GM21825 (cell line): ENCODE measurements around the gene FAM180B.
"Not testable (repeated sequence)": the region's sequence is repeated elsewhere in the genome, so short reads cannot be mapped to it uniquely, and the experiment has no call there.

Source experiments
- ATAC-seq: cut with Tn5 transposase; IDR thresholded peaks from one replicate; pipeline ENCODE4 v1.9.1; 2021; ENCODE audit warnings: mild to moderate bottlenecking, moderate library complexity; ENCODE audit not compliant: unreplicated experiment

The FAM180B gene

DNA sequence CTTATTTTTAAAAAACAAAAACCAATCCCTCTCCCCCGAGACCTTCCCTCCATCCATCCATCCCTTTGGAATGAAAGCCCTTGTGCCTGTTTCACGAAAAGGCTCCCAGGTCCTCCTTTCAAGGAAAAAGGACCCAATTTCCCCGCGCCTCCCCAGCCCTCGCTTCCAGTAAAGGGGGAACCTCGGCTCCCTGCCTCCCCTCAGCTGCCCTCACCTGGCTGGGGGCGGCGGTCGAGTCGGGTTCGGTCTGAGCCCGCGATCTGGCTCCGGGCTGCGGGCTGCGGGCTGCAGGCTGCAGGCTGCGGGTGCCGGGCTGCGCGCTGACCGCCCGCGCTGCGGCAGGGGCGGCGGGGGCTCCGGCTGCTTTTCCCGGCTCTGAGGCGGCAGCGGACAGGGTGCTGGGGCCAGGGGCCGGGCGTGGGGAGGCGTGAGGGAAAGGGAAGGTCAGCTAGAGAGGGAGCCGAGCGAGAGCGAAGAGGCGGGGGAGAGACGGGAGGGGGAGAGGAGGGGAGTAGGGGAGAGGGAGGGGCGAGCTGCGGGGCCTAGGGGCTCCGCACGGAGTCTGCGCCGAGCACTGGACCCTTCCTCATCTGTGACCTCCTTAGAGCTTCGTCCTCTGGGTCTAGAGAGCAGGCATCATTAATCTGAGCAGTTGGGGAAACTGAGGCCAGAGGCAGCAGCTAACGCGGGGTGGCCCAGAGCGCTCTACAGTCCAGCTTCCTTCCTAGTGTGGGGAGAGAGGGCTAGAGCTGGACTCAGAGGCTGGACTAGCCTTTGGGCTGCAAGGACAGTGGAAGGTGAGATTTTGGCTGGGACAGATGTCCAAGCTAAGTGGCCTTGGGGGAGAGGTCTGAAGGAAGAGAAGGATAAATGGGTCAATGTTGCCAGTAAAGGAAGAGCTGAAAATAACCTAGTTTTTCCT, 7.7 kb downstream of the FAM180B start, which contains the start of gene C1QTNF4:
Gene C1QTNF4 (minus strand): TSS at position 478 of the 922 bp plus-strand sequence. CDS start 3,601 bp downstream, outside the sequence.
- no peak for ATAC-seq

DNA sequence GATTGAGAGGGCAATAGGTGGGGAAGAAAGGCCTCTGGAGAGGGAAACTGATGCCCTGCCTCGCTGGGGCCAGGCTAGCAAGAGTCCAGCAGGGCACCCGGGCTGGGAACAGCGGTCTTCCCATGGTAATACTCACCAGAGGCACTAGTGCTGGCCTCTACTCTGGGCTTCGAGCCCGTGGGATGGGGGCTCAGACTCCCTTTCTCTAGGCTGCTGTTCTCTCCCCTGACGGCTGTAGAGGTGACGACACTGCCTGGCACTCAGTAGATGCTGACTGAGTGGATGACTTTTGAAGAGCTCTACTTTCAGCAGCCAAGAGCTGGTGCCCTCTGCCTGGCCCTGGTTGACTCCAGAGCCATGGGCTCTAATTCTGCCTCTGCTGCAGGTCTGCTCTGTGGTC, 8.6 kb downstream of the FAM180B start:
- no peak for ATAC-seq

DNA sequence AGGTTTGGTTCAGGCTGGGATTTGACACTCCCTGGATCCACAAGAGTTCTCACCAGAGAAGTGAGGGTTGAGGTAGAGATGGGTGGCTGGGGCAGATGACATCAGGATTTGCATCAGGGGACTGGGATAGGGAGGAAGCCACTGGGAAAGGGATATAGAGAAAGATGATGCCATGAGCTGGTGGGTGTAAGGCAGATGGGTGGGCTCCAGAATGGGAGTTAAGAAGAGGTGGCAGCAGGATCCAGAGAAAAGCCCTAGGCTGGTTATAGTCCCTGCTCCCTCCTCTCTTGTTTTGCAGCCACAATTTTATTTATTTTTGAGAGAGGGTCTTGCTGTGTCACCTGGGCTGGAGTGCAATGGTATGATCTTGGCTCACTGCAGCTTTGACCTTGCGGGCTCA, 9.5 kb downstream of the FAM180B start:
- no peak for ATAC-seq

DNA sequence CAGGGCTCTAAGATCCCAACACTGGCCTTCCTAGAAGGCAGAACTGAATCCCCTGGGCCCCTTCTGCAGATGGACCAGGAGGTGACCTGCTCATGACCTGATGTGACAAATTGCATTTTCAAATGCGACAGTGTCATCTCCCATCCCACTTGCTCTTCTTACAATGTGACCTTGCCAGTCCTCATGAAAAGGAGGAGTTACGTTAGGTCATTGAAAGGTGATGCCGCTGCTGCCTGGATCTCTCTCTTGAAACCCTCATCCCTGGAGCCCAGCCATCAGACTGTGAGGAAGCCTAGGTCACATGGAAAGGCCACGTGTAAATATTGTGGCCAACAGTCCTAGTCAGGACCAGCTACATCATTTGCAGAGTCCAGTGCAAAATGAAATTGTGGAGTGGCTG, 13.4 kb downstream of the FAM180B start:
- no peak for ATAC-seq

DNA sequence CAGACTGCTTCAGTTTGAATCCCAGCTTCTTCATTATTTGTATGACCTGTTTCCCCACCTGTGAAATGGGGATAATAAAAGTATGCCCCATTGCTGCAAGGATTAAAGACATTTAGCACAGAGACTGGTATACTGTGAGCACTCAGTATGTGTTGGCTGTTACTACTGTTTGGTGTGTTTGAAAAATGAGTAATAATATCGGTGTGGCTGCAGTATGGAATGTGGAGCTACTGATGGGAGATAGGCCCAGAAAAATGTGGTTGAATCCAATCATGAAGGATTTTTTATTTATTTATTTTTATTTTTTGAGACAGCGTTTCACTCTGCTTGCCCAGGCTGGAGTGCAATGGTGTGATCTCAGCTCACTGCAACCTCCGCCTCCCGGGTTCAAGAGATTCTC, 16.8 kb downstream of the FAM180B start:
- ATAC-seq, result no peak

DNA sequence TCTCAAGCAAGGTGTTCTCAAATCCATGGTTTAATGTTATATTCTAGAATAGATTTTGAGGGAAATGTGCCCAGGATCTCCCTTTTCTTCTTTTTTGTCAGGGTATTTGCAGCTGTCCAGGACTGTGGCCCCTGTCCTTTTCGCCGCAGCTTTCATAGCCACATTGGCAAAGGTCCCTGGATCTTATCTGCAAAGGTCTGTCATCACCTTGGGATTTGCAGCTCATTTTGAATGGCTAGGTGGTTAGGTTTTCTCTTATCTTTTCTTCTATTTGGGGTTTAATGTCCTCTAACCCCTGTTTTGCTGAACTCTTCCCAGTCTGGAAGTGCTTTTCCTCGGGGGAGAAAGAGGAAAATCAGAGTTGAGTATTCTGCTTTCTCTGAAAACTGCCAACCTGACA, 19.4 kb downstream of the FAM180B start:
- no peak for ATAC-seq

DNA sequence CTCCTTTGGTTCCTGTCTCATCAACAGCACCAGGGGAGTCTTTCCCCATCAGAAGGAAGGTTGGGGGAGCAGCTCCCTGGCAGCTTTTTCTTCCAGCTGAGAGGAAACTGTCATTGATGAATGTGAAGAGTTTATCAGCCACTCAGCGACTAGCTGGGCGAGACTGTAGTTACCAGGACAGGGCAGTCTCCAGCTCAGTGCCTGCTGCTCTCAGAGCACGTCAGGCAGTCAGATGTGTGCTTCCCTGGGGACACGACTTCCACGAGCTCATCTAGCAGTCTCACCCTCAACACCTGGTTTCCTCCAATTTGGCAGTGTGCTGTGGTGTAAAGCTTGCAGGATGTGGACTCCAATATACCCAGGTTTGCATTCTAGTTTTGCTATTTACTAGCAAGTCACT, 20.3 kb downstream of the FAM180B start:
- ATAC-seq, result no peak

DNA sequence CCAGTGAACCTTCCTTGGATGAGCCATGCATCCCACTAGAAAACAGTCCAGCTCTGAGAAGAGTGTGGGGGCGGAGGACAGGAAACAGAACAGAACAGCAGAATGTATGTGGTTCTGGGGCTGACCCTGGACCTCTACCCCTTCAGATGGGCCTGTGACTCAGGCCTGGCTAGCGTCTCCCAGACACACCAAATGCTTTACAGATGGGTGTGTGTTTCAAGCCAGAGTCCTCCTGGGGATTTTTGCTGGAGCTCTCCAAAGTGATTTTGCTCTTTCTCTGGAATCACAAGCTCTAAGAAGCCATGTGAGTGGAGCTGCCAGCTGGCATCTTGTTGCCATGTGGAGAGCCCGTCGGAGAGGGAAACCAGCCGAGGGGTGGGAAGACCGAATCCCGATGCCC, 20.9 kb downstream of the FAM180B start:
- no peak for ATAC-seq

DNA sequence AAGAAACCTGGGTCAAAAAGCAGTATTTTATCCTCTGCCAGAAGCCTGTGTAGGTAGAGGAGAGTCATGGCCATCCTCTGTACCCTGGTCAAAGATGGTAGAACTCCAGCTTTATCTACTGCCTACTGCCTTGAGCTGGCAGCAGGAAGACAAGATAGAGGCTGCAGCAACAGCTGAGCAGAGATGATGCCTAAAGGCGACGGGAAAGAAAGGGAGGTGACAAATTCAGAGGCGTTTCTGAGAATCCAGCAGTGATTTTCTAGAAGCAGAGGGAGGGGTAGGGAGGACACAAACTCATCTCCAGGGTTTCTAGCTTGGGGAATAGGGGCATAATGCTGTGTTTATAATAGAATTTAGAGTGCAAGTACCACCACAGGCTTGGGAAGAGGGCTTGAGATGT, 23.2 kb downstream of the FAM180B start:
- ATAC-seq, result no peak

DNA sequence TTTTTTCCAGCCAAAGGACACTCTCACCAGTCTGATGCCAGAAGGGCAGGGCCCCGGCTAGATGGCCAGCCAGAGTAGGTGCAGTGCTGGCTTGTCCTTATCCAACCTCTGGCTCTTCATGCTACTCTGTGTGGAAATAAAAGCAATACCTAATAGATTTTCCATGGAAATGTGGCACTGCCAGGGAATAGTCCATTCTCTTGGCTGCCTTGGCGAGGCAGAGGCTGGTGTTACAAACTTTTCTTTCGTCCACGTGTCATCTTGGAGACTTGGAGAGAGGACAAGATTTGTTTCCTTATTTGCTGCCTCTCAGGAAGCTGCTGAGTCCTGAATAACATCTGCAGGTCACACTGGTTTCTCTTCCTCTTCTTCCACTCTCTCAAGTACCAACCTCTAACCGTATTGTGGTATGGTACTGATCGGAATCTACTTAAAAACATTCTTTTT, 24.9 kb downstream of the FAM180B start:
- peak; percentile 83 for ATAC-seq

DNA sequence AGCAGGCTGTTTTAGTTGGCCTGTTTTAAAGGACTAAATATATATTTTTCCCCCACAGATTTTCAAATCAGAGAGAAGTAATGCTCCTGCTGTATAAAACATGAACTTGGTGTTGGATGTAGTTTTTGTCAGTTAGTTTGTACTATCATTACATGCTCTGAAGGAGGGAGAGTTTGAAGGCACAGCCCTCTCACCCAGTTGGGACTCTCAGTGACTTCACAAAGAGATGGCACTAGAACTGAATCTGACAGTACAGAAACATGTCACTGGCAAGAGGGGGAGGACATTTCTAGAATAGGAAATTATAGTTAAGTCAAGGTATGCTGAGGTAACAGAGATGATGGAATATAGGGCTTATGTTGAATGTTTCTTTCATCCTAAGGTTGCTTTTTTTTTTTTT, 28.8 kb downstream of the FAM180B start:
- ATAC-seq, result no peak

DNA sequence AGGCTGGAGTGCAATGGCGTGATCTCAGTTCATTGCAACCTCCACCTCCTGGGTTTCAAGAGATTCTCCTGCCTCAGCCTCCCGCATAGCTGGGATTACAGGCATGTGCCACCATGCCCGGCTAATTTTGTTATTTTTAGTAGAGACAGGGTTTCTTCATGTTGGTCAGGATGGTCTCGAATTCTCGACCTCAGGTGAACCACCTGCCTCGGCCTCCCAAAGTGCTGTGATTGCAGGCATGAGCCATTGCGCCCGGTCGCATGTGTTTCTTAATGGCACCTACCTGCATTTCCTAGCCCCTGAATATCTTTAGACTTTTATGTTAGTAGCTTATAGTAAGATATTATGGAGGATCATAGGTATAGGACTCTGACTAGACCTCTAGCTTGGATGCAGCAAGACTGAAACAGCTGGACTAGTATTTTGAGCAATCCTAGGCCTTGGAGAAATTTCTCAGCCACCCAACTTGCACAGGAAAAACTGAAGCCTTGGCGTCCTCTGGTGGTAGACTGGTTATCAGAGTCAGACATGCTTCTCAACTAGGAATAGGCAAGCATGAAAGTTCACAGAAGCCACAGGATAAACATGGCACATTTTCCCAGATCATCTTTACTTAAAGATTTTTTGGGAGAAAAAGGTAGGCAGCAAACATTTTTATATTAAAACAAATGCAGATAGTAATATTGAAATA, 30.4 kb downstream of the FAM180B start:
- ATAC-seq, result peak; percentile 54

DNA sequence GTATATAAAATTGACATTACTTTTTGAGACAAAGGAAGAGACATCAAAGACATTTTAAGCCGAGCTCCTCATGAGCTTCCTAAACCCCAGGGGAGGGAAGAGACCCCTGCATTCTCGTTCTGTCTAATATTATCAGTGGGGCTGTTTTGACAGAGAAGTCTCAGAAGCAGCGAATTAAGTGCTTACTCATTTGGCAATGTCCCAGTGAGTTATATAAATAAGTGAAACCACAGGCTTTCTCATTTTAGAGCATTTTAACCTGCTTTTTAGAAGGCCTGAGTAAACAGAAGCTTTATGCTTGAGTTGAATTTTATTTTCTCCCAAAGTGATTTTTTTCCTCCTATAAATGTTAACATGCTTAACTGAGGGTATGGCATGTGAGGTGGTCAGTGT, 30.9 kb downstream of the FAM180B start:
- no peak for ATAC-seq

DNA sequence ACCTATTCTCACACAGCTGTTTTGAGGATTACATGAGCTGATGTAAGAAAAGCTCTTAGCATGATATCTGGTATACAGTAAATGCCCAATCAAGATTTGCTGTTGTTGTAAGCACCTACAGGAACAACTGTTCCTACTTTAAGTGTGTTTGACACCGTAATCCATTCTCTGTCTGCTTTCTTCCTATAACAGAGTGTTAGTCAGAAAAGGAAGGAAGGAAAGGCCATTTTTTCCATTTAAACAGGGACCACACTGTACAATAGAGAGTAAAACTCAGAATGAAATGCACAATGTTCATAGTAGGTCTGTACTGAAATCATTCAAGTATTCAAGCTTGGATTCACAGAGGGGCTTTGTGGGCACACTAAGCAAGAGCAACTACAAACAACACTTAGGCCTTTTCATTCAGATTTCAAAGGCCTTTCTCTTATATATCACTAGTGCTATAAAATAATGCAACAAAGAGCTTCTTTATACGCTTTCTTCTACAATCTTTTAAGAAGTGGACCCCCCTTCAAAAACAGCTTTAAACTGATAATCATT, 34.4 kb downstream of the FAM180B start:
- ATAC-seq, result no peak

DNA sequence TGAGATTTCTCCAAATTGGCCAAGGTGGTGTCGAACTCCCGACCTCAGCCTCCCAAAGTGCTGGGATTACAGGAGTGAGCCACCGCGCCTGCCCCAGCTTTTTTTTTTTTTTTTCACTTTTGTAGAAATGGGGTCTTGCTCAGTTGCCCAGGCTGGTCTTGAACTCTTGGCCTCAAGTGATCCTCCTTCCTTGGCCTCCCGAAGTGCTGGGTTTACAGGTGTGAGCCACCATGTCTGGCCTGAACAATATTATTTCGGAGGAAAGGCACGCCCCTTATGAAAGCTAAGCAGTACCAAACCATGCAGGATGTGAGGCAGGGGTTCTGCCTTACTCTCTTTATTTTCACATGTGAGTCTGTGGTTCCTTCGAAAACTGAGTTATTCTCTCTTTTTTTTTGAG, 39.8 kb downstream of the FAM180B start:
- ATAC-seq, result no peak

DNA sequence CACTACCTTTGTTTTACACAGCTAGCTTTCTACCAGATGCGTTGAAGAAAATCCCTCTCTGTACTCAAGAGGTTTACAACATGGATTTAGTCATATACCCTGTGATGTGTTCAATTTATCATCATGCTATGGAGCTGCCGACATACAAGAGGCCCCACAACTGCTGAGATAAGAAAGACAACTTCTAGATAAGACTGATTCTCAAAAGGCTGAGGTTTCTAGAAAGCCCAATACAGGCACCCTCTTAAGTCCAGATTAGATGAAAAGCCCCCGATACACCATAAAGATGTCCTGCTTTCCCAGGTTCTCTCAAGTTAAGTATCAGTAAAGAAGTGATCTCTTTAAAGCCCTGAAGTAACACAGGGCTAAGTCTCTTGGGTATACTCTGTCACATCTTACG, 41.5 kb downstream of the FAM180B start:
- ATAC-seq, result no peak

DNA sequence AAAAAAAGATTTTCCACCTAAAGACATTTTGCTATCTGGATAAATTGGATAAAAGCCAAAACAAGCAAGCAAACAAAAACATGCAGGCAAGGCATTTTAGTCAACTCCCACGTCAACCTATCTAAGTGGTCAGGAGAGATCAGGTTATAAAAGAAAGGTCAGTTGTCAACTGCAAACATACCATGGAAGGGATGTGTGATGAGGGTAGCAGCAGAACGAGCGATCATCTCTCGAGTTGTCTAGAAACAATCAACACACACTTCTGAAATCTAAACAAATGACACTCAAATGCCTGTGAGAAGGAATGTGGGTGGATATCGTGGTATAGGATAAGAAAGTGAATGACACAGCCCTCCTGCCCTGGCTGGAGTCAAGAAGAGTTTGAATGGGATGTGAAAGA, 45.0 kb downstream of the FAM180B start:
- no peak for ATAC-seq

DNA sequence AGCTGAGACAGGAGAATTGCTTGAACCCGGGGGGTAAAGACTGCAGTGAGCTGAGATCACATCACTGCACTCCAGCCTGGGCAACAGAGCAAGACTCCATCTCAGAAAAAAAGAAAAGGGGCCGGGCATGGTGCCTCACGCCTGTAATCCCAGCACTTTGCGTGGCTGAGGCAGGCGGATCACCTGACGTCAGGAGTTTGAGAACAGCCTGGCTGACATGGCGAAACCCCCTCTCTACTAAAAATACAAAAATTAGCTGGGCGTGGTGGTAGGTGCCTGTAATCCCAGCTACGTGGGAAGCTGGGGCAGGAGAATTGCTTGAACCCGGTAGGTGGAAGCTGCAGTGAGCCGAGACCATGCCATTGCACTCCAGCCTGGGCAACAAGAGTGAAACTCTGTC, 49.9 kb downstream of the FAM180B start:
- ATAC-seq, result not testable (repeated sequence)
